Activated naive CD8-positive, alpha-beta T cell treated with anti-CD3 and anti-CD28 coated beads, Interleukin-2, amount 10 ng/mL, durations not matched to agents 7 days and 5 days (primary cell): ENCODE measurements around the gene GPC6. TPM values are rescaled to one million over a fixed set of nuclear protein-coding genes. Genes with fewer than 3 reads are reported as not detected.

ENCODE experiments used
- ATAC-seq: fragments of 150-1000 bp; cut with Tn5 transposase; one replicate; pipeline ENCODE4 v1.10.0; 2021; ENCODE audit warnings: low read depth, moderate library complexity
- POLR2A ChIA-PET: fragments of 350-600 bp; sonication (Branson Sonifier 250); formaldehyde crosslinking; loops from one replicate; lab custom pipeline; 2021; ENCODE audit warnings: antibody characterized with exemption; lab: Charles Lee
- DNase-seq: peaks from one replicate; pipeline ENCODE4 v3.0.0; 2021
- H3K27ac Mint-ChIP-seq: one replicate; pipeline ENCODE4 v1.8.0; 2022; ENCODE audit warnings: mild to moderate bottlenecking, mixed read lengths
- H3K27me3 Mint-ChIP-seq: one replicate; pipeline ENCODE4 v1.8.0; 2022; ENCODE audit warnings: mild to moderate bottlenecking, moderate library complexity, mixed read lengths
- H3K36me3 Mint-ChIP-seq: one replicate; pipeline ENCODE4 v1.8.0; 2021; ENCODE audit warnings: mild to moderate bottlenecking, mixed read lengths
- H3K4me1 Mint-ChIP-seq: one replicate; pipeline ENCODE4 v1.8.0; 2021; ENCODE audit warnings: mixed read lengths
- H3K4me3 Mint-ChIP-seq: one replicate; pipeline ENCODE4 v1.8.0; 2022; ENCODE audit warnings: mild to moderate bottlenecking, moderate library complexity, mixed read lengths
- H3K9me3 Mint-ChIP-seq: one replicate; pipeline ENCODE4 v1.8.0; 2021; ENCODE audit warnings: mixed read lengths
- total RNA-seq, 2 experiments: library from RNA; stranded (reverse); gene quantifications; one replicate each; pipeline ENCODE4 v1.2.3, GENCODE V29; 2021

The GPC6 gene
- total RNA-seq, 2 experiments from 2014 or later, result not detected

- POLR2A ChIA-PET, result no interaction called here
These were observed 500.9 kb downstream of the GPC6 start for GRCh38 chr13:93727211-93728141.

GRCh38 chr13:93729383-93729782, 502.8 kb downstream of the GPC6 start:
- Mint-ChIP-seq H3K4me1 (no peaks in the 10 kb centered on the region), H3K9me3 (no peaks in the 10 kb centered on the region), H3K27ac (no peak overlapping the region), H3K4me3 (no peak overlapping the region), H3K36me3 (no peaks in the 10 kb centered on the region), H3K27me3 (no peaks in the 10 kb centered on the region)
- DNase-seq (no peak), ATAC-seq (no peak)
- POLR2A ChIA-PET, result no interaction called here

More at GRCh38 chr13:93727211-93728141, 500.9 kb downstream of the GPC6 start:
- ATAC-seq (no peak), DNase-seq (no peak)
- no peaks in the 10 kb centered on the region for H3K36me3 Mint-ChIP-seq
- no peak overlapping the region for H3K4me3 Mint-ChIP-seq
- H3K4me1 Mint-ChIP-seq, result no peaks in the 10 kb centered on the region
- no peak overlapping the region for H3K27ac Mint-ChIP-seq
- no peaks in the 10 kb centered on the region for H3K27me3 Mint-ChIP-seq
- H3K9me3 Mint-ChIP-seq, result no peaks in the 10 kb centered on the region

- Mint-ChIP-seq H3K27me3 (no peaks in the 10 kb centered on the region), H3K27ac (no peak overlapping the region), H3K9me3 (no peaks in the 10 kb centered on the region), H3K4me1 (no peaks in the 10 kb centered on the region), H3K4me3 (no peak overlapping the region), H3K36me3 (no peaks in the 10 kb centered on the region)
- no peak for DNase-seq
- POLR2A ChIA-PET, result no interaction called here
- ATAC-seq, result no peak
These were observed 504.2 kb downstream of the GPC6 start for GRCh38 chr13:93730780-93731179.

- Mint-ChIP-seq H3K27ac (no peak overlapping the region), H3K27me3 (no peaks in the 10 kb centered on the region), H3K36me3 (no peaks in the 10 kb centered on the region), H3K4me3 (no peak overlapping the region), H3K4me1 (no peaks in the 10 kb centered on the region), H3K9me3 (no peaks in the 10 kb centered on the region)
- ATAC-seq (no peak), DNase-seq (no peak)
- POLR2A ChIA-PET, result no interaction called here
These were observed 505.6 kb downstream of the GPC6 start for GRCh38 chr13:93732186-93732585.

GRCh38 chr13:93736081-93736480, 509.5 kb downstream of the GPC6 start:
- no peak overlapping the region for H3K4me3 Mint-ChIP-seq
- ATAC-seq (no peak), DNase-seq (no peak)
- no peaks in the 10 kb centered on the region for H3K4me1 Mint-ChIP-seq
- no peak overlapping the region for H3K27ac Mint-ChIP-seq
- no peaks in the 10 kb centered on the region for H3K9me3 Mint-ChIP-seq
- H3K36me3 Mint-ChIP-seq, result no peaks in the 10 kb centered on the region
- POLR2A ChIA-PET, result no interaction called here
- no peaks in the 10 kb centered on the region for H3K27me3 Mint-ChIP-seq

GRCh38 chr13:93736909-93737308, 510.3 kb downstream of the GPC6 start:
- Mint-ChIP-seq H3K9me3 (no peaks in the 10 kb centered on the region), H3K27me3 (no peaks in the 10 kb centered on the region), H3K36me3 (no peaks in the 10 kb centered on the region), H3K27ac (no peak overlapping the region), H3K4me3 (no peak overlapping the region), H3K4me1 (no peaks in the 10 kb centered on the region)
- ATAC-seq (no peak), DNase-seq (no peak)
- POLR2A ChIA-PET, result no interaction called here

GRCh38 chr13:93740334-93740733, 513.7 kb downstream of the GPC6 start:
- Mint-ChIP-seq H3K27me3 (no peaks in the 10 kb centered on the region), H3K27ac (no peak overlapping the region), H3K36me3 (no peaks in the 10 kb centered on the region), H3K4me1 (no peaks in the 10 kb centered on the region), H3K4me3 (no peak overlapping the region), H3K9me3 (no peaks in the 10 kb centered on the region)
- ATAC-seq (no peak), DNase-seq (no peak)
- POLR2A ChIA-PET, result no interaction called here

GRCh38 chr13:93744033-93744432, 517.4 kb downstream of the GPC6 start:
- DNase-seq, result no peak
- H3K4me1 Mint-ChIP-seq, result no peaks in the 10 kb centered on the region
- H3K27ac Mint-ChIP-seq, result no peak overlapping the region
- H3K36me3 Mint-ChIP-seq, result no peaks in the 10 kb centered on the region
- no peak overlapping the region for H3K4me3 Mint-ChIP-seq
- POLR2A ChIA-PET, result no interaction called here
- no peaks in the 10 kb centered on the region for H3K9me3 Mint-ChIP-seq
- no peak for ATAC-seq
- no peaks in the 10 kb centered on the region for H3K27me3 Mint-ChIP-seq

GRCh38 chr13:93744886-93745285, 518.3 kb downstream of the GPC6 start:
- Mint-ChIP-seq H3K27ac (no peak overlapping the region), H3K4me3 (no peak overlapping the region), H3K27me3 (no peaks in the 10 kb centered on the region), H3K4me1 (no peaks in the 10 kb centered on the region), H3K9me3 (no peaks in the 10 kb centered on the region), H3K36me3 (no peaks in the 10 kb centered on the region)
- POLR2A ChIA-PET, result no interaction called here
- ATAC-seq (no peak), DNase-seq (no peak)

GRCh38 chr13:93745884-93746283, 519.3 kb downstream of the GPC6 start:
- Mint-ChIP-seq H3K4me3 (no peak overlapping the region), H3K36me3 (no peaks in the 10 kb centered on the region), H3K27ac (no peak overlapping the region), H3K9me3 (no peaks in the 10 kb centered on the region), H3K27me3 (no peaks in the 10 kb centered on the region), H3K4me1 (no peaks in the 10 kb centered on the region)
- POLR2A ChIA-PET, result no interaction called here
- no peak for ATAC-seq
- DNase-seq, result no peak

- POLR2A ChIA-PET, result no interaction called here
- no peak for ATAC-seq
- DNase-seq, result no peak
- H3K36me3 Mint-ChIP-seq, result no peaks in the 10 kb centered on the region
- H3K4me1 Mint-ChIP-seq, result no peaks in the 10 kb centered on the region
- H3K9me3 Mint-ChIP-seq, result no peaks in the 10 kb centered on the region
- no peaks in the 10 kb centered on the region for H3K27me3 Mint-ChIP-seq
- H3K4me3 Mint-ChIP-seq, result no peak overlapping the region
- no peak overlapping the region for H3K27ac Mint-ChIP-seq
These were observed 520.0 kb downstream of the GPC6 start for GRCh38 chr13:93746589-93746988.

- Mint-ChIP-seq H3K27me3 (peaks cover 4% of the 10 kb centered on the region), H3K9me3 (no peaks in the 10 kb centered on the region), H3K36me3 (no peaks in the 10 kb centered on the region), H3K4me1 (no peaks in the 10 kb centered on the region), H3K27ac (no peak overlapping the region), H3K4me3 (no peak overlapping the region)
- DNase-seq, result no peak
- POLR2A ChIA-PET, result no interaction called here
- ATAC-seq, result no peak
These were observed 524.1 kb downstream of the GPC6 start for GRCh38 chr13:93750676-93751075.

- Mint-ChIP-seq H3K36me3 (no peaks in the 10 kb centered on the region), H3K4me1 (no peaks in the 10 kb centered on the region), H3K9me3 (no peaks in the 10 kb centered on the region), H3K27me3 (peaks cover 4% of the 10 kb centered on the region), H3K4me3 (no peak overlapping the region), H3K27ac (no peak overlapping the region)
- POLR2A ChIA-PET, result no interaction called here
- ATAC-seq (no peak), DNase-seq (no peak)
These were observed 524.5 kb downstream of the GPC6 start for GRCh38 chr13:93751117-93751516.

GRCh38 chr13:93752541-93752940, 525.9 kb downstream of the GPC6 start:
- ATAC-seq (no peak), DNase-seq (no peak)
- Mint-ChIP-seq H3K27me3 (peaks cover 4% of the 10 kb centered on the region), H3K9me3 (no peaks in the 10 kb centered on the region), H3K4me3 (no peak overlapping the region), H3K4me1 (no peaks in the 10 kb centered on the region), H3K36me3 (no peaks in the 10 kb centered on the region), H3K27ac (no peak overlapping the region)
- POLR2A ChIA-PET, result no interaction called here
